ENCODE results near the gene ADAMTS9.

Gene ADAMTS9

DNA sequence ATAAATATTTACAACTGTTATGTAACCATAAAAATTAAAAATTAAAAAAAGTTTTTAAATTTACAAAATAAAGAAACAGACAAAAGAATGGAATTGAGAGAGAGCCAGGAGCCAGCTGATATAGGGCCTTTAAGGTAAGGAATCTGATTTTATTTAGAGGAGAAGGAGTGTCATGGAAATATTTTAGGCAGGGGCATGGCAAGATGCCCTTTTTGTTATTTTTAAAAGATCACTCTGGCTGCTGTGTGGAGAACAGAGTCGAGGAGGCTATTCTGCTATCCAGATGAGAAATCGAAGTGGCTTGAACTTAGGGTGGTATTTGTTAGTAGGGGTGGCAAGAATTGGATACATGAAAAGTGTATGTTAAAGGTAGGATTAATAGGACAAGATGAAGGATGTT, 9.1 kb upstream of the ADAMTS9 start:
- no peak overlapping the region for H3K27ac ChIP-seq (replicated peaks)
- DNase-seq (ENCODE audit: low read depth in 1 of 2, low spot score in 1 of 2), result no peak
- H3K4me3 ChIP-seq (replicated peaks; ENCODE audit: insufficient read depth, low read length), result no peak overlapping the region
- H3K27me3 ChIP-seq (ENCODE audit: insufficient read depth, poor library complexity, severe bottlenecking), result no peaks in the 10 kb centered on the region
- TF ChIP-seq, protein P1, sequence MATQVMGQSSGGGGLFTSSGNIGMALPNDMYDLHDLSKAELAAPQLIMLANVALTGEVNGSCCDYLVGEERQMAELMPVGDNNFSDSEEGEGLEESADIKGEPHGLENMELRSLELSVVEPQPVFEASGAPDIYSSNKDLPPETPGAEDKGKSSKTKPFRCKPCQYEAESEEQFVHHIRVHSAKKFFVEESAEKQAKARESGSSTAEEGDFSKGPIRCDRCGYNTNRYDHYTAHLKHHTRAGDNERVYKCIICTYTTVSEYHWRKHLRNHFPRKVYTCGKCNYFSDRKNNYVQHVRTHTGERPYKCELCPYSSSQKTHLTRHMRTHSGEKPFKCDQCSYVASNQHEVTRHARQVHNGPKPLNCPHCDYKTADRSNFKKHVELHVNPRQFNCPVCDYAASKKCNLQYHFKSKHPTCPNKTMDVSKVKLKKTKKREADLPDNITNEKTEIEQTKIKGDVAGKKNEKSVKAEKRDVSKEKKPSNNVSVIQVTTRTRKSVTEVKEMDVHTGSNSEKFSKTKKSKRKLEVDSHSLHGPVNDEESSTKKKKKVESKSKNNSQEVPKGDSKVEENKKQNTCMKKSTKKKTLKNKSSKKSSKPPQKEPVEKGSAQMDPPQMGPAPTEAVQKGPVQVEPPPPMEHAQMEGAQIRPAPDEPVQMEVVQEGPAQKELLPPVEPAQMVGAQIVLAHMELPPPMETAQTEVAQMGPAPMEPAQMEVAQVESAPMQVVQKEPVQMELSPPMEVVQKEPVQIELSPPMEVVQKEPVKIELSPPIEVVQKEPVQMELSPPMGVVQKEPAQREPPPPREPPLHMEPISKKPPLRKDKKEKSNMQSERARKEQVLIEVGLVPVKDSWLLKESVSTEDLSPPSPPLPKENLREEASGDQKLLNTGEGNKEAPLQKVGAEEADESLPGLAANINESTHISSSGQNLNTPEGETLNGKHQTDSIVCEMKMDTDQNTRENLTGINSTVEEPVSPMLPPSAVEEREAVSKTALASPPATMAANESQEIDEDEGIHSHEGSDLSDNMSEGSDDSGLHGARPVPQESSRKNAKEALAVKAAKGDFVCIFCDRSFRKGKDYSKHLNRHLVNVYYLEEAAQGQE (IDR thresholded peaks at IDR 0.05; ENCODE audit: insufficient replicate concordance, low read depth), result no peak
- TF ChIP-seq GABPA (IDR thresholded peaks at IDR 0.05; ENCODE audit: low read depth) (no peak), POLR2AphosphoS5 (IDR thresholded peaks at IDR 0.05; ENCODE audit: low read depth) (no peak), SPI1 (IDR thresholded peaks at IDR 0.05; ENCODE audit: borderline replicate concordance, low read depth) (no peak)
- TF ChIP-seq, protein P2, sequence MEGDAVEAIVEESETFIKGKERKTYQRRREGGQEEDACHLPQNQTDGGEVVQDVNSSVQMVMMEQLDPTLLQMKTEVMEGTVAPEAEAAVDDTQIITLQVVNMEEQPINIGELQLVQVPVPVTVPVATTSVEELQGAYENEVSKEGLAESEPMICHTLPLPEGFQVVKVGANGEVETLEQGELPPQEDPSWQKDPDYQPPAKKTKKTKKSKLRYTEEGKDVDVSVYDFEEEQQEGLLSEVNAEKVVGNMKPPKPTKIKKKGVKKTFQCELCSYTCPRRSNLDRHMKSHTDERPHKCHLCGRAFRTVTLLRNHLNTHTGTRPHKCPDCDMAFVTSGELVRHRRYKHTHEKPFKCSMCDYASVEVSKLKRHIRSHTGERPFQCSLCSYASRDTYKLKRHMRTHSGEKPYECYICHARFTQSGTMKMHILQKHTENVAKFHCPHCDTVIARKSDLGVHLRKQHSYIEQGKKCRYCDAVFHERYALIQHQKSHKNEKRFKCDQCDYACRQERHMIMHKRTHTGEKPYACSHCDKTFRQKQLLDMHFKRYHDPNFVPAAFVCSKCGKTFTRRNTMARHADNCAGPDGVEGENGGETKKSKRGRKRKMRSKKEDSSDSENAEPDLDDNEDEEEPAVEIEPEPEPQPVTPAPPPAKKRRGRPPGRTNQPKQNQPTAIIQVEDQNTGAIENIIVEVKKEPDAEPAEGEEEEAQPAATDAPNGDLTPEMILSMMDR (IDR thresholded peaks at IDR 0.05; ENCODE audit: insufficient read depth, low read length), result no peak

DNA sequence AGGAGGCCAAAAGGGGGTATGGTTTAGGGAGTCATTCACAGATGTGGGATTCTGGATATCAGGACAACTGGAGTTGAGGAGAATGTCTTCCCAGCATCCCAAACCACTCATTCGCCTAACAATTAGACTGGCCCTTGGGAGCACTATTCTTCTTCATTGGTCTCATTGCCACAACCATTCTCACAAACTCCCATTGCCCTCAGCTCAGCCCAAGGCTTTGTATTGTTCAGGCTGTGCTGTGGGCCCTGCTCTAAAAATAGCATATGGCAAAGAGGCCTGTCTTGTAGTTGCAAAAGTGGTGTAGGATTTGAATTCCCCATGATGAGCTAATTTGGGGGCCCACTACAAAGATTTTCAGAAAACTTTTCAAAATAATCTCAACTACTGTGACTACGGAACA, 6.3 kb upstream of the ADAMTS9 start:
- Histone ChIP-seq H3K27ac (replicated peaks) (no peak overlapping the region), H3K27me3 (ENCODE audit: insufficient read depth, poor library complexity, severe bottlenecking) (peaks cover 2% of the 10 kb centered on the region), H3K4me3 (replicated peaks; ENCODE audit: insufficient read depth, low read length) (no peak overlapping the region)
- no peak for TF ChIP-seq GABPA (IDR thresholded peaks at IDR 0.05; ENCODE audit: low read depth)
- no peak for TF ChIP-seq SPI1 (IDR thresholded peaks at IDR 0.05; ENCODE audit: borderline replicate concordance, low read depth)
- no peak for TF ChIP-seq POLR2AphosphoS5 (IDR thresholded peaks at IDR 0.05; ENCODE audit: low read depth)
- TF ChIP-seq, protein P2 (IDR thresholded peaks at IDR 0.05; ENCODE audit: insufficient read depth, low read length), result no peak
- TF ChIP-seq, protein P1 (IDR thresholded peaks at IDR 0.05; ENCODE audit: insufficient replicate concordance, low read depth), result no peak
- no peak for DNase-seq (ENCODE audit: low read depth in 1 of 2, low spot score in 1 of 2)

DNA sequence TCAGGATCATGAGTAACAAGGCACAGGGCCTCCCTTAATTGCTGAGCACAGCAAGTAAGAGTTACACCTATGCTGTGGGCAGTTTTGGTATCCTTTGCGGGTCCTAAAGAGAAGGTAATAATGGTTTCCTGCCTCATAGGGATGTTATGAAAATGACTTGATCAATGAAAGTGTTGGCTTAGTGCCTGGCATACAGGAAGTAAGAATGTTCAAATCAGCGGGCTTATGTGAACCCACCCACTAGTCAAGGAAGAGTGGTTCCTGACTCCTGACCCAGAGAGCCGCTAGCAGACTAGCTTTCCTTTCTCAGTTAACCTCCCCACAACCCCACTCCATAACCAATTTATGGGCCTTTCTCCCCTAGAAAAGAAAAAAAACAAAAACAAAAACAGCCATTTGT, 5.2 kb upstream of the ADAMTS9 start:
- DNase-seq (ENCODE audit: low read depth in 1 of 2, low spot score in 1 of 2), result no peak

More for the DNA sequence above, 5.2 kb upstream of the ADAMTS9 start:
- no peak overlapping the region for H3K4me3 ChIP-seq (replicated peaks; ENCODE audit: insufficient read depth, low read length)
- H3K27me3 ChIP-seq (ENCODE audit: insufficient read depth, poor library complexity, severe bottlenecking), result peaks cover 9% of the 10 kb centered on the region
- no peak overlapping the region for H3K27ac ChIP-seq (replicated peaks)
- TF ChIP-seq POLR2AphosphoS5 (IDR thresholded peaks at IDR 0.05; ENCODE audit: low read depth) (no peak), SPI1 (IDR thresholded peaks at IDR 0.05; ENCODE audit: borderline replicate concordance, low read depth) (no peak), GABPA (IDR thresholded peaks at IDR 0.05; ENCODE audit: low read depth) (no peak)
- TF ChIP-seq, protein P1 (IDR thresholded peaks at IDR 0.05; ENCODE audit: insufficient replicate concordance, low read depth), result no peak
- TF ChIP-seq, protein P2 (IDR thresholded peaks at IDR 0.05; ENCODE audit: insufficient read depth, low read length), result no peak
